ENCODE results near the gene TMEM38B.
"Not testable (repeated sequence)": the region's sequence is repeated elsewhere in the genome, so short reads cannot be mapped to it uniquely, and the experiment has no call there.

TMEM38B gene

DNA sequence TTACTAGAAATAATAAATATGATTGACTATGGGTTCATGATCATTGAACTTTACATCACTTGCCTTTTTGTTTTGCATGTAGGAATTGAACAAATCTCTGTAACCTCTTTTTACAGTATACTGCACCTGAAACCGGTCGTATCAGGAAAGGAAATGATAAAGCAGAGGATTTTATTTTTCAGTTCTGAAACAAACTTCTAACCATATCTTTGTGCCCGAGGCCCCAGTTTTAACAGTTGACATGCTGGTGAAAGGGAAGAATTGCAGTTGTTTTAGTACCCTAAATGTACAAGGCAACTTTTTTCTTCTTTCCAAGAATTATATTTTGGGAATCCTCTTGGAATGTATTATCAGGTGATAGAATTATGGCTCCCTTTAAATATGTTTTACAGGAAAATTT is 27.8 kb downstream of the TMEM38B start:
- no peak for DNase-seq (ENCODE audit: low spot score)

DNA sequence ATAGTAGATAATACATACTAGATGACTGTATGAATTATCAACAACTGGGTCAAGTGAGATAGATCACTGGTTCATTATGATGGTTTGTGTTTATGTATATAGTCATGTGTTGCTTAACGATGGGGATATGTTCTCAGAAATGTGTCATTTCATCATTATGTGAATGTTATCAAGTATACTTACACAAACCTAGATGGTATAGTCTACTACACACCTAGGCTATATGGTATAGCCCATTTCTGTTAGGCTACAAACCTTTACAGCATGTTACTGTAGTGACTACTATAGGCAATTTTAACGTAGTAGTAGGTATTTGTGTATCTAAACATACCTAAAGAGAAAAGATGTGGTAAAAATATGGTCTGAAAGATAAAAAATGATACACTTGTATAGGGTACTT is 31.0 kb downstream of the TMEM38B start:
- no peak for DNase-seq (ENCODE audit: low spot score)

DNA sequence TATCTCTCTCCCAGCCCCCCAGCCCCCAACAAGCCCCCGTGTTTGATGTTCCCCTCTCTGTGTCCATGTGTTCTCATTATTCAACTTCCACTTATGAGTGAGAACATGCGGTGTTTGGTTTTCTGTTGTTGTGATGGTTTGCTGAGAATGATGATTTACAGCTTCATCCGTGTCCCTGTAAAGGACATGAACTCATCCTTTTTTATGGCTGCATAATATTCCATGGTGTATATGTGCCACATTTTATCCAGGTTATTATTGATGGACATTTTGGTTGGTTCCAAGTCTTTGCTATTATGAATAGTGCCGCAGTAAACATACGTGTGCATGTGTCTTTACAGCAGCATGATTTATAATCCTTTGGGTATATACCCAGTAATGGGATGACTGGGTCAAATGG is 33.9 kb downstream of the TMEM38B start:
- DNase-seq (ENCODE audit: low spot score): not testable (repeated sequence)

DNA sequence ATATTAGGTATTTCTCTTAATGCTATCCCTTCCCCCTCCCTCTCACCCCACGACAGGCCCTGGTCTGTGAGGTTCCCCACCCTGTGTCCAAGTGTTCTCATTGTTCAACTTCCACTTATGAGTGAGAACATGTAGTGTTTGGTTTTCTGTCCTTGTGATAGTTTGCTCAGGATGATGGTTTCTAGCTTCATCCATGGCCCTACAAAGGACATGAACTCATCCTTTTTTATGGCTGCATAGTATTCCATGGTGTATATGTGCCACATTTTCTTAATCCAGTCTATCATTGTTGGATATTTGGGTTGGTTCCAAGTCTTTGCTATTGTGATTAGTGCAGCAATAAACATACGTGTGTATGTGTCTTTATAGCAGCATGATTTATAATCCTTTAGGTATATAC is 37.1 kb downstream of the TMEM38B start:
- DNase-seq (ENCODE audit: low spot score): not testable (repeated sequence)

DNA sequence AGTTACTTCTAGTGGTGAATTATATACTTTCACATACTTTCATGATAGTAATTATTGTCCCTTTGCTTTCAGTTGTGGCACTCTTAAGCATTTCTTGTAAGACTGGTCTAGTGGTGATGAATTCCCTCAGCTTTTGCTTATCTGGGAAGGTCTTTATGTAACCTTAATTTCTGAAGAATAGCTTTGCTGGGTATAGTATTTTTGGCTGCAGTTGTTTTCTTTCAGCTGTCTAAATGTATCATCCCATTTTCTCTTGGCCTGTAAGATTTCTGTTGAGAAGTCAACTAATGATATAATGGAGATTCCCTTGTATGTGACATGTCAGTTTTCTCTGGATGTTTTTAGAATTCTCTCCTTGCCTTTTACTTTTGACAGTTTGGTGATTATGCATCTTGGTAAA is 41.0 kb downstream of the TMEM38B start:
- no peak for DNase-seq (ENCODE audit: low spot score)

DNA sequence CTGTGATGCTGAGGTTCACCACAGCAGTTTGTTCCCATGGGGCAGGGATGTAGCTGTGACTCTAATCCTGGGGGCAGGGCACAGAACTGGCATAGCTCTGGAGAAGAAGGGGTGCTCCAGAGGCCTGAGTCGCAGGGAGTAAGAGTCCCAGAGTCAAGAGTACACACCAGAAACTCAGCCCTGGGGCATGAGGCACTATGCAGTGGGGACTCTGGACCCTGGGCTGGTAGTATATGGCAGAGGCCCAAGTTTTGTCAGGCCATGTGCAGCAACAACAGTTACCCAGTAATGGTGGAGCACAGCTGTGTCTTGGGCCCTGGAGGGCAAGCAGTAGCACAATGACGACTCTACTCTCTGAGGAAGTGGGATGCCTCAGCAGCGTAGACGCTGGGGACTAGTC is 42.9 kb downstream of the TMEM38B start:
- no peak for DNase-seq (ENCODE audit: low spot score)

DNA sequence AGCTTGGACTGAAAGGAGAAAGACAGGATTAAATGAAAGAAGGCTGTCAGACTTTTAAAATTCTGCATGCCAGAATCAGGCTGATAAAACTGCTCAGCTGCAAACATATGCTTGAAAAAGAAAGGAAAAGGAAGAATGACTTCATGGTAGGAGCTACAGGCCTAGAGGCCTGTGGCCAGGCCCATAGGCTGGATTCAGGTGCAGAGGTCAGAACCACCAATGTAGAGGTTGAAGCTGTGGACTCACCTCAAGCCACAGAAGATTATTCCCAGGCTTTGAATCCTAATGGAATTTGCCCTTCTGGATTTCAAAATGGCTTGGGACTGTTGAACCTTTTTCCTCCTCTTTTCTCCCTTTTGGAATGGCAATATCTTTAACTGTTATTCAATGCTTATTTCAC is 47.7 kb downstream of the TMEM38B start:
- no peak for DNase-seq (ENCODE audit: low spot score)

DNA sequence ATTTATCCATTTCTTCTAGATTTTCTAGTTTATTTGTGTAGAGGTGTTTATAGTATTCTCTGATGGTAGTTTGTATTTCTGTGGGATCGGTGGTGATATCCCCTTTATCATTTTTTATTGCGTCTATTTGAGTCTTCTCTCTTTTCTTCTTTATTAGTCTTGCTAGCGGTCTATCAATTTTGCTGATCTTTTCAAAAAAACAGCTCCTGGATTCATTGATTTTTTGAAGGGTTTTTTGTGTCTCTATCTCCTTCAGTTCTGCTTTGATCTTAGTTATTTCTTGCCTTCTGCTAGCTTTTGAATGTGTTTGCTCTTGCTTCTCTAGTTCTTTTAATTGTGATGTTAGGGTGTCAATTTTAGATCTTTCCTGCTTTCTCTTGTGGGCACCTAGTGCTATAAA is 53.0 kb downstream of the TMEM38B start:
- not testable (repeated sequence) for DNase-seq (ENCODE audit: low spot score)

DNA sequence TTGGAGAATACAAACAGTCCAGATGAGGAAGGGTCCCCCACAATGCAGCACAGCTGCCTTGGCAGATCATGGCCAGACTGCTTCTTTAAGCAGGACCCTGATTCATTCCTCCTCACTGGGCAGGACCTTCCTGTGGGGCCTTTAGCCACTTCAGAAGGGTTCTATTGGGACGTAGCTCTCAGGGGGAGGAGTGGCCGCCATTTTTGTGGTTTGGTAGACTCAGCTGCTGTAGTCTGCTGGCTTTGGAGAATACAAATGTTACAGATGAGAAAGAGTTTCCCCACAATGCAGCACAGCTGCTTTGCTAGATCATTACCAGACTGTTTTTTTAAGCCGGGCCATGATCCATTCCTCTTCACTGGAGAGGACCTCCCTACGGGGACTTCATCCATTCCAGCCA is 57.4 kb downstream of the TMEM38B start:
- no peak for DNase-seq (ENCODE audit: low spot score)

DNA sequence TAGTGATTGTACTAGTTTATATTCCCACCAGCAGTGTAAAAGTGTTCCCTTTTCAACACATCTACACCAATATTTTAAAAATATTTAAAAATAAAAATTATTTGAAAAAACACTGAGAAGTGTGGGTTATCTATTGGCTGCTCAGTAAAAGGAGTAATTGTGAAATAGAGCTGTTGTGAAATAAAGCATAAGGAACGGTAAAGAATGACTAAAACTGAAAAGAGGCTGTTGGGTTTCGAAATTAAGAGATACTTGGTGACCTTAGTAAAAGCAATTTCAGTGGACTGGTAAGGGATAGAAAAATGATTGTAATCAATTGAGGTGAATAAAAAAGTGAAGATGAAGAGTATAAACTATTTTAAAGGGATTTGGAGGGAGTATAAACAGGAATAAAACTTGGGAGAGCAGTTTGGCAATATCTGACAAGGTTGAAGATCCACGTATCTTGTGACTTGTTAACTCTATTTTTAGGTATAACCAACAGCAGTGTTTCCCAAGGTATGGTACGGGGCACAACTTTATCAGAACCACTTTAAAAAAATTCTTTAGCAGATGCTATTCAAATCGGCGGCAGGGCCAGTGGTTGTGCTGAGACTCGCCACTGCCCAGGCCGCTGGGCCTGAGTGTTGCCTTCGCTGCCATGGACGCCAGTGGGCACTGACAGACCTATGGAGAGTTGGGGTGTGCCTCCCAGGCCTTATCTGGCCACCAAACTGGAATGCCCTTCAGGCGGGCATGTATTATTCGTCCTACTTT is 63.3 kb downstream of the TMEM38B start:
- DNase-seq (ENCODE audit: low spot score): no peak

DNA sequence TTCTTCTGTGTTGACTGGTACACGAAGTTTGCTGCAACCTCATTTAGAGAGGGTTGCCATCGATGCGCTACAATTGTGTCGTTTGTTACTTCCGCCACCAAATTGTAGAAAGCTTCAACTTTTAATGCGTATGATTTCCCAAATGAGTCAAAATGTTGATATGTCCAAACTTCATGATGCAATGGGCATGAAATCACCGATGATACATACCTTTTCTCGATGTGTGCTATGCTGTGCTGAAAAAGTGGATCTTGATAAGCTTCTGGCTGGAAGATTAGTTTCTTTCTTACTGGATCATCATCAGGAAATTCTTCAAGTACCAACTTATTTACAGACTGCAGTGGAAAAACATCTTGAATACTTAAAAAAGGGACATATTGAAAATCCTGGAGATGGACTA is 65.7 kb downstream of the TMEM38B start:
- no peak for DNase-seq (ENCODE audit: low spot score)

DNA sequence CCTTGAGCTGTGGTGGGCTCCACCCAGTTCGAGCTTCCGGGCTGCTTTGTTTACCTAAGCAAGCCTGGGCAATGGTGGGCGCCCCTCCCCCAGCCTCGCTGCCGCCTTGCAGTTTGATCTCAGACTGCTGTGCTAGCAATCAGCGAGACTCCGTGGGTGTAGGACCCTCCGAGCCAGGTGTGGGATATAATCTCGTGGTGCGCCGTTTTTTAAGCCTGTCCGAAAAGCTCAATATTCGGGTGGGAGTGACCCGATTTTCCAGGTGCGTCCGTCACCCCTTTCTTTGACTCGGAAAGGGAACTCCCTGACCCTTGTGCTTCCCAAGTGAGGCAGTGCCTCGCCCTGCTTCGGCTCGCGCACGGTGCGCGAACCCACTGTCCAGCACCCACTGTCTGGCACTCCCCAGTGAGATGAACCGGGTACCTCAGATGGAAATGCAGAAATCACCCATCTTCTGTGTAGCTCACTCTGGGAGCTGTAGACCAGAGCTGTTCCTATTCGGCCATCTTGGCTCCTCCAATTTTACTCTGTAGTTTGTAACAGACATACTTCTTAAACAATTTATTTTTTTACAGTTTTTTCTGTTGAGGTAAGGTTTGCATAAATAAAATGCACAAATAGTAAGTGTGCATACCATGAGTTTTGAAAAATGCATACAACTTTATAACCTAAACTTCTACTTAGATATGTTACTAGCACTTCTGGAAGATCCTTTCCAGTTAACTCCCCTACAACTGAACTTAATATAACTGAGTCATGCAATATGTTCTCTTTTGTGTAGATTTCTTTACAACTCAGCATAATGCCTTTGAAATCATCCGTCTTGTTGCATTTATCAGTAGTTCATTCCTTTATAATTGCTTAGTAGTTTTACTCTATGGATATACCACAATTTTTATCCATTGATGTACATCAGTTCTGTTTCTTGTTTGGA is 88.5 kb downstream of the TMEM38B start:
- DNase-seq (ENCODE audit: low spot score): not testable (repeated sequence)

DNA sequence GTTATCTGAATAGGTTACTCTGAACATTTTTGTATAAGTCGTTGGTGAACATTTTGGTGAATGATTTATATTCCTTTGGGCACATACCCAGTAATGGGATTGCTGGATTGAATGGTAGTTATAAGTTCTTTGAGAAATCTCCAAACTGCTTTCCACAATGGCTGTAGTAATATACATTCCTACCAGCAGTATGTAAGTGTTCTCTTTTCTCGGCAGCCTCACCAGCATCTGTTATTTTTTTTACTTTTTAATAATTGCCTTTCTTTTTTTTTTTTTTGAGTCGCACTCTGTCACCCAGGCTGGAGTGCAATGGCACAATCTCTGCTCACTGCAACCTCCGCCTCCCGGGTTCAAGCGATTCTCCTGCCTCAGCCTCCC is 89.1 kb downstream of the TMEM38B start:
- not testable (repeated sequence) for DNase-seq (ENCODE audit: low spot score)

DNA sequence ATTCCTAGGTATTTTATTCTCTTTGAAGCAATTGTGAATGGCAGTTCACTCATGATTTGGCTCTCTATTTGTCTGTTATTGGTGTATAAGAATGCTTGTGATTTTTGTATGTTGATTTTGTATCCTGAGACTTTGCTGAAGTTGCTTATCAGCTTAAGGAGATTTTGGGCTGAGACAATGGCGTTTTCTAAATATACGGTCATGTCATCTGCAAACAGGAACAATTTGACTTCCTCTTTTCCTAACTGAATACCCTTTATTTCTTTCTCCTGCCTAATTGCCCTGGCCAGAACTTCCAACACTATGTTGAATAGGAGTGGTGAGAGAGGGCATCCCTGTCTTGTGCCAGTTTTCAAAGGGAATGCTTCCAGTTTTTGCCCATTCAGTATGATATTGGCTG is 92.5 kb downstream of the TMEM38B start:
- not testable (repeated sequence) for DNase-seq (ENCODE audit: low spot score)

DNA sequence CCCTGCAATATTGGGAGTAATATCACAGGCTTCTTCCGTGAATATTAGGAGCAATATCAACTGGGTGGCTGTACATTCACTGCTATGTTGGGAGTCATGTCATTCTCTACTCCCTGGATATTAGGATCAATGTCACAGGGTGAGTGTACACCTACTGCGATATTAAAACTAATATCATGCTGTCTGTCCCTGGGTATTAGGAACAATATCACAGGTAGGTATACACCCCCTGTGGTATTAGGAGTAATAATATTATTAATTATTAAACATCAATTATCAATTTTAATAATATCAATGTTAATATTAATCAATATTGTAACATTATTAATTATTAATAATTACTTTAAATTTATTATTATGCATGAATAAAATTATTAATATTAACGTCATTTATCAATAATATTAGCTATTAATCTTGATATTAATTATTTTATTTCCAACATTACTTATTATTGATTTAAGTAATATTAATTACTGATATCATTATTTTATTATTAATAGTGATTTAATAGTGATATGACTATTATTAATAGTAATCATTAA is 121.9 kb downstream of the TMEM38B start:
- no peak for DNase-seq (ENCODE audit: low spot score)

DNA sequence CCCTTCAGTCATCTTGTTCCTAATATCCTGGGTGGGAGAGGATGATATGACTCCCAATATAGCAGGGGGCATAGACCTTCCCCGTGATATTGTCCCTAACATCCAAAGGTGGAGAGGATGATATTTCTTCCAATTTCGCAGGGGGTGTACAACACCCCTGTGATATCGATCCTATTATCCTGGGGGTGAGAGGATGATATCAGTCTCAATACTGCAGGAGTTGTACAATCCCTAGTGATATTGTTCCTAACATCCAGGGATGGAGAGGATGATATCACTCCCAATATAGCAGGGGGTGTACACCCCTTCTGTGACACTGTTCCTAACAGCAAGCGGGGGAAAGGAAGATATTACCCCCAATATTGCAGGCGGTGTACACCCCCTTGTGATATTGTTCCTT is 122.6 kb downstream of the TMEM38B start:
- DNase-seq (ENCODE audit: low spot score): no peak

DNA sequence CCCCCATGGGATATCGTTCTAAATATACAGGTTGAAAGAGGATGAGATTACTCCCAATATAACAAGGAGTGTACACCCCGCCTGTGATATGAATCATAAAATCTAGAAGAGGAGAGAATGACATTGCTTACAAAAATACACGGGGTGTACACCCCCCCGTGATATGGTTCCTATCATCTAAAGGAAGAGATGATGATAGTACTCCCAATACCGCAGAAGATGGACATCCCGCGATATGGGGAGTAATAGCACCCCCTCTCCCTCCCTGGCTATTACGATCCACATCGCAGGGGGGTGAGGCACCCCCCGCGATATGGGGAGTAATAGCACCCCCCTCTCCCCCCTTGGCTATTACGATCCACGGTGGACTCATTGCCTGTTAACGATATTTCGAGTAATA is 124.6 kb downstream of the TMEM38B start:
- DNase-seq (ENCODE audit: low spot score): no peak

DNA sequence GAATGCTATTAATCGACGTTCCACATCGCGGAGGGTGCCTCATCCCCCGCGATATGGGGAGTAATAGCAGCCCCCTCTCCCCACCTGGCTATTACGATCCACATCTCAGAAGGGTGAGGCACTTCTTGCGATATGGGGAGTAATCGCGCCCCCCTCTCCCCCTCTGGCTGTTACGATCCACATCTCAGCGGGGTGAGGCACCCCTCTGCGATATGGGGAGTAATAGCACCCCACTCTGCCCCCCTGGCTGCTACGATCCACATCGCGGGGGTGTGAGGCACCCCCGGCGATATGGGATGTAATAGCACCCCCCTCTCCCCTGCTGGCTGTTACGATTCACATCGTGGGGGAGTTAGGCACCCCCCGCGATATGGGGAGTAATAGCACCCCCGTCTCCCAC is 128.5 kb downstream of the TMEM38B start:
- no peak for DNase-seq (ENCODE audit: low spot score)

Data from GM03348 (cell line).